Immature natural killer cell (primary cell): ENCODE data around the gene FMN2. TPM values are rescaled to one million over a fixed set of nuclear protein-coding genes. Genes with fewer than 3 reads are reported as not detected.
"Not testable (repeated sequence)": the region's sequence is repeated elsewhere in the genome, so short reads cannot be mapped to it uniquely, and the experiment has no call there.

Experiments
- DNase-seq, 3 donors: peaks; one replicate each; pipeline ENCODE4 v3.0.0; 2022; ENCODE audit warnings: mixed read lengths in 1 of 3
- H3K27ac Mint-ChIP-seq, 6 donors: one replicate each; pipeline ENCODE4 v1.8.0; 2020; ENCODE audit warnings: mixed read lengths in 6 of 6, mild to moderate bottlenecking in 5 of 6, inconsistent platforms in 4 of 6, moderate library complexity in 3 of 6
- H3K27me3 Mint-ChIP-seq, 3 donors: one replicate each; pipeline ENCODE4 v1.8.0; 2020 to 2021; ENCODE audit warnings: low read depth in 3 of 3, mild to moderate bottlenecking in 3 of 3, mixed read lengths in 3 of 3, moderate library complexity in 3 of 3, inconsistent platforms in 1 of 3
- H3K36me3 Mint-ChIP-seq, 3 donors: one replicate each; pipeline ENCODE4 v1.8.0; 2020; ENCODE audit warnings: mixed read lengths in 3 of 3, inconsistent platforms in 2 of 3, mild to moderate bottlenecking in 2 of 3
- H3K4me1 Mint-ChIP-seq, 2 donors: one replicate each; pipeline ENCODE4 v1.8.0; 2020; ENCODE audit warnings: inconsistent platforms in 2 of 2, mild to moderate bottlenecking in 2 of 2, mixed read lengths in 2 of 2, moderate library complexity in 1 of 2
- H3K4me3 Mint-ChIP-seq, 5 donors: one replicate each; pipeline ENCODE4 v1.8.0; 2020; ENCODE audit warnings: mild to moderate bottlenecking in 5 of 5, mixed read lengths in 5 of 5, inconsistent platforms in 3 of 5, moderate library complexity in 3 of 5
- H3K9me3 Mint-ChIP-seq, 6 donors: one replicate each; pipeline ENCODE4 v1.8.0; 2020; ENCODE audit warnings: mild to moderate bottlenecking in 6 of 6, mixed read lengths in 6 of 6, inconsistent platforms in 4 of 6, moderate library complexity in 3 of 6
- polyA plus RNA-seq, 3 donors: library from polyadenylated mRNA; unstranded; fragments of 300-500 nt; fragmentation: Illumina TruSeq; gene quantifications; one replicate each; pipeline ENCODE4 v1.2.3, GENCODE V29; 2021

FMN2 gene
- polyA plus RNA-seq, 3 donors from 2014 or later: not detected

- no peaks in the 10 kb centered on the region for H3K36me3 Mint-ChIP-seq
- H3K4me3 Mint-ChIP-seq: no peak overlapping the region
- no peaks in the 10 kb centered on the region for H3K4me1 Mint-ChIP-seq
- peaks cover 0 to 10% (median 0%) of the 10 kb centered on the region in 6 donors for H3K9me3 Mint-ChIP-seq
- no peak overlapping the region for H3K27ac Mint-ChIP-seq
- DNase-seq: no peak
- peaks cover 0 to 4% (median 0%) of the 10 kb centered on the region in 3 donors for H3K27me3 Mint-ChIP-seq
Observed at GRCh38 chr1:240391660-240392260, 300.1 kb downstream of the FMN2 start.

- Mint-ChIP-seq H3K4me3 (no peak overlapping the region), H3K4me1 (no peaks in the 10 kb centered on the region), H3K27me3 (peaks cover 0 to 4% (median 1%) of the 10 kb centered on the region in 3 donors), H3K9me3 (peaks cover 0 to 10% (median 0%) of the 10 kb centered on the region in 6 donors), H3K36me3 (no peaks in the 10 kb centered on the region), H3K27ac (no peak overlapping the region)
- no peak for DNase-seq
Observed at GRCh38 chr1:240394353-240394752, 302.7 kb downstream of the FMN2 start.

GRCh38 chr1:240395336-240395735 lies 303.7 kb downstream of the FMN2 start:
- Mint-ChIP-seq H3K27me3 (peaks cover 0 to 4% (median 1%) of the 10 kb centered on the region in 3 donors), H3K9me3 (peaks cover 0 to 10% (median 0%) of the 10 kb centered on the region in 6 donors), H3K36me3 (no peaks in the 10 kb centered on the region)

DNA sequence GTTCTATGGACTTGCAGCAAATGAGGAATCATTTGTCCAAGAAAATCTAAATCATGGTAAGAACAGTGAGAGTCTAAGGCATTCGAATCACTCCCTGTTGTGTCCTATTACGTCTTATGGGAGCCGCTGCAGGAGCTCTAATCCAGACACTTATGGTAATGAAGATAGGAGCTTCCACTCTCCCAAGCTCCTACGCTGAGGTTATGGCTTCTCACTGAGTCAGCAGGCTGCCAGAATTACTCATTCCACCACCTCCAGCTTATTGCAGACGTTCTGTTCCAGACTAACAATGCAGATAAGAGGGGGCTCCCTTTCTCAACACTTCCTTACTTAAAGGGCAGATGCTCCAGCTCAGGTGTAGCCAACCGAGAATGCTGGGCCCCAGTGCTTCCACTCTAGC lies 307.7 kb downstream of the FMN2 start:
- H3K9me3 Mint-ChIP-seq: peaks cover 0 to 7% (median 0%) of the 10 kb centered on the region in 6 donors

More at GRCh38 chr1:240395336-240395735, 303.7 kb downstream of the FMN2 start:
- Mint-ChIP-seq H3K4me1 (no peaks in the 10 kb centered on the region), H3K4me3 (no peak overlapping the region), H3K27ac (no peak overlapping the region)
- no peak for DNase-seq

GRCh38 chr1:240401731-240402130 lies 310.0 kb downstream of the FMN2 start:
- Mint-ChIP-seq H3K36me3 (no peaks in the 10 kb centered on the region), H3K9me3 (peaks cover 0 to under 1% (median 0%) of the 10 kb centered on the region in 6 donors), H3K27me3 (peaks cover 1 to 5% (median 4%) of the 10 kb centered on the region in 3 donors), H3K4me1 (no peaks in the 10 kb centered on the region), H3K4me3 (no peak overlapping the region), H3K27ac (no peak overlapping the region)
- DNase-seq: no peak

More for the DNA sequence above, 307.7 kb downstream of the FMN2 start:
- Mint-ChIP-seq H3K27ac (no peak overlapping the region), H3K4me1 (no peaks in the 10 kb centered on the region), H3K36me3 (no peaks in the 10 kb centered on the region), H3K4me3 (no peak overlapping the region), H3K27me3 (peaks cover 1 to 5% (median 2%) of the 10 kb centered on the region in 3 donors)
- DNase-seq: no peak

DNA sequence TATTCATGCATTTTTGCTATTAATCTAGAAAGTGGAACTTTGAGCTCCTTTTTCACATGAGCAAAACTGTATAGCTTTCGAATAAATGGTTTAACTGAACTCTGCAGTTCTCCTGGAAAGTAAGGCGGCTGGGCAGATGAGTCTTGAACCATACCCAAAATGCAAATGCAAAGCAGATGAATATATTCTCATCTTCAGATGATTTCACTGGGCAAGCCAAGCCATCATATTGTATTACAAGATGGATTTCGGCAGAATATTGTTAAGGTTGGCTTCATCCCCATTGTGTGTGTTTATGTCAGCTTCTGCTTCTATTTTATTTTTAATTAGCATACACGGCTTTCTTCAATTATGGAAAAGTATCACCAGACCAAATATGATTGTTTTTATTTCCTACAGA lies 310.6 kb downstream of the FMN2 start:
- Mint-ChIP-seq H3K9me3 (no peaks in the 10 kb centered on the region), H3K27me3 (peaks cover 1 to 7% (median 4%) of the 10 kb centered on the region in 3 donors)

DNA sequence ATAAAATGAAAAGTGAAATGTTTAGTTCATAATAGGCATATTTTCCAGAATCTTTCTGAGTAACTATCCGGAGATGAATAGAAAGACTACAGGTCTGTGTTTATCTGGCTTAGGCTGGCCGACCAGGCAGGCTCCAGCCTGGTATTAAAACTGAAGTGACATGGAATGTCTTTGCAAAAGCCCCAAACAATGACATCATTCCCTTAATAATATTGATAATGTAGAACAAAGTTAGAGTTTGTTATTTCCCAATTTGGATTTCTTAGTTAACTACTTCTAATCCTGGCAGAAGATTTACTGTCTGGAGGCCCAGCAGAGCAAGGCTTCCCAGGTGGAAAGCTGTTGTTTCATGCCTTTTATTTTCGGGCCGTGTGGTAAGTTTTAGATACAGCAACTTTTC lies 312.6 kb downstream of the FMN2 start:
- DNase-seq: no peak
- Mint-ChIP-seq H3K4me3 (no peak overlapping the region), H3K4me1 (no peaks in the 10 kb centered on the region), H3K9me3 (no peaks in the 10 kb centered on the region), H3K27me3 (peaks cover 0 to 8% (median 6%) of the 10 kb centered on the region in 3 donors), H3K27ac (no peak overlapping the region), H3K36me3 (no peaks in the 10 kb centered on the region)

More for the DNA sequence above, 310.6 kb downstream of the FMN2 start:
- no peaks in the 10 kb centered on the region for H3K4me1 Mint-ChIP-seq
- H3K4me3 Mint-ChIP-seq: no peak overlapping the region
- no peaks in the 10 kb centered on the region for H3K36me3 Mint-ChIP-seq
- DNase-seq: no peak
- H3K27ac Mint-ChIP-seq: no peak overlapping the region

- no peak overlapping the region for H3K27ac Mint-ChIP-seq
Observed at GRCh38 chr1:240405751-240406150, 314.1 kb downstream of the FMN2 start.

GRCh38 chr1:240407407-240407806 lies 315.7 kb downstream of the FMN2 start:
- Mint-ChIP-seq H3K27ac (no peak overlapping the region), H3K4me1 (no peaks in the 10 kb centered on the region), H3K9me3 (peaks cover 0 to 2% (median 0%) of the 10 kb centered on the region in 6 donors), H3K27me3 (peaks cover 0 to 6% (median 4%) of the 10 kb centered on the region in 3 donors), H3K4me3 (no peak overlapping the region), H3K36me3 (no peaks in the 10 kb centered on the region)
- no peak for DNase-seq

More at GRCh38 chr1:240405751-240406150, 314.1 kb downstream of the FMN2 start:
- H3K36me3 Mint-ChIP-seq: no peaks in the 10 kb centered on the region
- no peaks in the 10 kb centered on the region for H3K9me3 Mint-ChIP-seq
- H3K27me3 Mint-ChIP-seq: peaks cover 0 to 8% (median 4%) of the 10 kb centered on the region in 3 donors
- no peak for DNase-seq
- no peaks in the 10 kb centered on the region for H3K4me1 Mint-ChIP-seq
- no peak overlapping the region for H3K4me3 Mint-ChIP-seq

DNA sequence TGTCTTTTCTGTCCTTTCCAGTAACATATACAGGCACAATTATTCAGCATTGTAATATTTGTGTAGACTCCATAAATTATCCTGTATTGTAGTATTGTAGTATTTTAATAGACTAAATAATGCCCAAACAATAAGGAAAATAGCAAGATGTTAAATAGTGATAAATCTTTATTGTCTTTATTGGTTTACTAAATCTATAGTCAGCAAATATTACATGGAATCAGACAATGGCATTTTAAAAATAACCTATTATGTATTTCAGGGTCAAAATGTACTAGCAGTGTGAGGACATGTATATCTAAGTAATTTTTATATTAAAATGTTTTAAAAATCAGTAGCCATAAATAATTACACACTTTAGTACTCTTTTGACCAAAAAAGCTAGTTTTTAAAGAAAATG lies 317.9 kb downstream of the FMN2 start:
- peaks cover 0 to 4% (median 3%) of the 10 kb centered on the region in 3 donors for H3K27me3 Mint-ChIP-seq
- H3K36me3 Mint-ChIP-seq: no peaks in the 10 kb centered on the region
- no peak overlapping the region for H3K4me3 Mint-ChIP-seq
- no peaks in the 10 kb centered on the region for H3K4me1 Mint-ChIP-seq
- no peak for DNase-seq
- no peak overlapping the region for H3K27ac Mint-ChIP-seq
- peaks cover 0 to 2% (median 0%) of the 10 kb centered on the region in 6 donors for H3K9me3 Mint-ChIP-seq

DNA sequence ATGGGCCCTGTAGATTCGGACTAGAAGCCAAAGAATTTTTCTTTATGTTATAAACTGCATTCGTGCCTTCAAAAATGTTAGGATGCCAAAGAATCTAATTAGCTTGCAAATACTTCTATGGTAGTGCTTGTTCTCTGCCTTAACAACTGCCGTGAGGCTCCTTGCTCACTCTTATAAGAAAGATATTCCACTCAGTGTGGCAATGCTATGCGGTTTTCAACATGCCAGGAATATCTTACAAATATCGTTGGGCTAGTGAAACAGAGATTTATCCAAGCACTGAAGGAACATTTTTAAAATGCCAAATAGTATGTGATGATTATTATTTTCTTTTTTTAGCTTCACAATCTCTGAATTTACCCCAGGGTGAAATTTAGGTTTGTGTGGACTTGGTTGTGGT lies 322.0 kb downstream of the FMN2 start:
- DNase-seq: no peak
- H3K9me3 Mint-ChIP-seq: peaks cover 0 to 2% (median 0%) of the 10 kb centered on the region in 6 donors
- H3K4me3 Mint-ChIP-seq: no peak overlapping the region
- H3K36me3 Mint-ChIP-seq: no peaks in the 10 kb centered on the region
- H3K27ac Mint-ChIP-seq: no peak overlapping the region
- H3K4me1 Mint-ChIP-seq: no peaks in the 10 kb centered on the region
- H3K27me3 Mint-ChIP-seq: peaks cover 0 to 2% (median 0%) of the 10 kb centered on the region in 3 donors

- Mint-ChIP-seq H3K27me3 (peaks cover 0 to 2% (median 0%) of the 10 kb centered on the region in 3 donors), H3K36me3 (no peaks in the 10 kb centered on the region), H3K4me3 (no peak overlapping the region), H3K4me1 (no peaks in the 10 kb centered on the region), H3K27ac (no peak overlapping the region), H3K9me3 (peaks cover 0 to 2% (median 0%) of the 10 kb centered on the region in 6 donors)
- no peak for DNase-seq
Observed at GRCh38 chr1:240414237-240414636, 322.6 kb downstream of the FMN2 start.

- not testable (repeated sequence) for H3K27ac Mint-ChIP-seq, H3K4me1 Mint-ChIP-seq, H3K36me3 Mint-ChIP-seq, DNase-seq, H3K4me3 Mint-ChIP-seq, H3K27me3 Mint-ChIP-seq, H3K9me3 Mint-ChIP-seq
Observed at GRCh38 chr1:240415011-240415410, 323.3 kb downstream of the FMN2 start.

- Mint-ChIP-seq H3K27ac (no peak overlapping the region), H3K27me3 (peaks cover 0 to 2% (median 0%) of the 10 kb centered on the region in 3 donors)
Observed at GRCh38 chr1:240415532-240415931, 323.8 kb downstream of the FMN2 start.

GRCh38 chr1:240417317-240417716 lies 325.6 kb downstream of the FMN2 start:
- Mint-ChIP-seq H3K4me3 (no peak overlapping the region), H3K27me3 (peaks cover 0 to 2% (median 0%) of the 10 kb centered on the region in 3 donors), H3K36me3 (no peaks in the 10 kb centered on the region)

More at GRCh38 chr1:240415532-240415931, 323.8 kb downstream of the FMN2 start:
- Mint-ChIP-seq H3K4me3 (no peak overlapping the region), H3K36me3 (no peaks in the 10 kb centered on the region), H3K9me3 (peaks cover 0 to 6% (median 1%) of the 10 kb centered on the region in 6 donors), H3K4me1 (no peaks in the 10 kb centered on the region)
- DNase-seq: no peak

More at GRCh38 chr1:240417317-240417716, 325.6 kb downstream of the FMN2 start:
- DNase-seq: no peak
- H3K27ac Mint-ChIP-seq: no peak overlapping the region
- peaks cover 0 to 6% (median 1%) of the 10 kb centered on the region in 6 donors for H3K9me3 Mint-ChIP-seq
- no peaks in the 10 kb centered on the region for H3K4me1 Mint-ChIP-seq
